HG03469 (cell line): ENCODE results near the gene SLITRK1.

Source experiments
- ATAC-seq: cut with Tn5 transposase; IDR thresholded peaks from one replicate; pipeline ENCODE4 v1.9.1; 2021; ENCODE audit warnings: mild to moderate bottlenecking, moderate library complexity, moderate number of reproducible peaks; ENCODE audit not compliant: unreplicated experiment

The SLITRK1 gene

DNA sequence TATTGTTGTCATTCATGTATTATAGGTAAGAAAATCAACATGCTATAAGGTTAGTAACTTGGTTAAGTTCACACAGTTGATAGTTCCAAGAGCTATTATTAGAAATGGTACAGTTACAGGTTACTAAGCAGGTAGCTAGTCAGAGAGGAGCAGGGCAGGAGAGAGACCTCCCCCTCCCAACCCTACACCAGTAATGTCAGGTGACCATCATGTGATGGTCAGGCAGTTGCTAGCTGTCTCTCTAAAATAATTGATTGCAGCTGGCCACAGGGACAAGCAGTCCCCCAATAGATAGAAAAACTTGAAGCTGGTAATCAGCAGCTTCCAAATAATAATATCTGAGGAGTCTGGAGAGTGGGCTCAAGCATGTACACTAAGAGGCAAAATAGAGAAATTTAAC, 14.6 kb downstream of the SLITRK1 start:
- no peak for ATAC-seq

DNA sequence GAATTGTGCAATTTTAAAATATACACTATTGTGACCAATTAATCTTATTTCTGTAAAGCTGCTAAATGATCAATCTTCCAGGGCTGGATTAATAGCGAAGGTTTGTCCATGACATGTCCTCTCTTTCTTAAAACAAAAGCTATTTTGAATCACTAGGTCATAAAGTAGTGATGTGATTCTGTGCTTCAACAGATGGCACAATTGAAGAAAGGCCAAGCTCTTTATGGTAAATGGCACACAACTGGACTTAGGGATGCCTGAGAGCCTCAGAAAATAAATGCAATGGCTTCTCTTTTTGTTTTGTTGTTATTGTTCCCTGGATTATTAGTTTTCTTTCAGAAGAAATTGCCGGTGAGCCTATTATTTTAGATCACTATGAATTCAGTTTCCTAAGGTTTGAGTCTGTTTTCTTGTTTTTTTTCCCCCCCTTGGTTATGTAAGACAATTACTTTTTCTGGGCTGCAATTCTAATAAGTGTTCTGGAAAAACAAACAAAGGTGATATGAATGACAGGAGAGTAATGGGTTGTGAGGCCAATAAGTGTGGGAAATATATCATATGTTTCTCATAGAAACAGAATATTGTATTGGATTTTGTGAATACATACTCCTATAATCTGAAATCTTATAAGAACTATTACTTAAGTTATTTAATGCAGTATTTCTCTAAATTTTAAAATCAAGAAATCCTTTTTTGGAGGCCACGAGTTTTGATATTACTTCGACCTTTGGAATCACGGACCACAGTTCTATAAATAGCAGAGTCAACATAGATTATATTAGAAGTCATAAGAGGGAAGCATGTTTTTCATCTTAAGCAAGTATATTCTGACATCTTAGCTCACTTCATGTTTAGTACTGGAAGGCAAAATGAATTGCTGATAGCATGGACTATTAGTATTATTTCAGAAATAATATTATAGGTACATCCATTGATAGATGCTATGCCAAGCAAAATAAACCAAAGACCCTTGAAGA, 16.8 kb downstream of the SLITRK1 start:
- no peak for ATAC-seq

DNA sequence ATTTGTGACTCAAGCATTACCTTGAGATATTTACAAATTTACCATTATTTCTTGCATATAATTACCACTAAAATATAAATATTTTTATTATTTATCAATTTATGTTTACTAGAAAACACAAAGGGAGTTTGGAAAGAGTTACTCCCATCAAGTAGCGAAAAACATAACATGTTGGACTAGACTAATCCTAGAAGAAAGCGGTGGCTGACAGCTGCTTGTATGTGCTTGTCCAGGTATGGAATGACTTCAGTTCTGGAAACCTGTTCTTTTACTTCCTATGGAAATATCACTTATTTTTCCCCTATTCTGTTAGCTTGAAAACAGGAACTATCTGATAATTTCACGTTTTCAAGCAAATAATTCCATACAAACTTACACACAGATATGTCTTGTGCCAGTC, 28.5 kb downstream of the SLITRK1 start:
- no peak for ATAC-seq

DNA sequence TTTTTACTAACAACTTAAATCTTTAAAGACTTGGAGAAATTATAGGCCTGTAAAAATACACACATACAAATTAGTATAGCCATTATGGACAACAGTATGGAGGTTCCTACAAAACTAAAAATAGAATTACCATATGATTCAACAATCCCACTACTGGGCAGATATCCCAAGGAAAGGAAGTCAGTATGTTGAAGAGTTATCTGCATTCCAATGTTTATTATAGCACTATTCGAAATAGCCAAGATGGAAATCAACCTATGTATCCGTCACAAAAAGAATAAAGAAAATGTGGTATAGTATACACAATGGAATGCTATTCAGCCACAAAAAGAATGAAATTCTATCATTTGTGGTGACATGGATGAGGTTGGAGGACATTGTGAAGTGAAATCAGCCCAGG, 37.2 kb downstream of the SLITRK1 start:
- no peak for ATAC-seq

DNA sequence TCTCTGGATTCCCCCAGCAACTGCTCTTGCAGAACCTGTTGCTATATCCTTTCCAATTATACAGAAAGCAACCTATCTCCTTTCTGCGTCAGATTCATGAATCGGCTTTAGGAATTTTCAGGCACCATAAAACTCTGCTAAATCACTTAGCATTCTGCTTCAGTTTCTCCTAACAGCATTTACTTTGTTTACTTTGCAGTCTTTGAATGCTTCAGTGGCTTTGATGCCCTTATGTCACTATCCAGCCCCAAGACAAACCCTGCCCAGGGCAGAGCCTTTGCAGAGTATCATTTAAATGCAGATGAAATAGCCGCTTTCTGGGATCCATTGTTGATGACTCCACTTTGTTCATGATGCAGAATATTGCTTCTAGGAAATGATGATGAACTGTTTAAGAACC, 43.1 kb downstream of the SLITRK1 start:
- no peak for ATAC-seq

DNA sequence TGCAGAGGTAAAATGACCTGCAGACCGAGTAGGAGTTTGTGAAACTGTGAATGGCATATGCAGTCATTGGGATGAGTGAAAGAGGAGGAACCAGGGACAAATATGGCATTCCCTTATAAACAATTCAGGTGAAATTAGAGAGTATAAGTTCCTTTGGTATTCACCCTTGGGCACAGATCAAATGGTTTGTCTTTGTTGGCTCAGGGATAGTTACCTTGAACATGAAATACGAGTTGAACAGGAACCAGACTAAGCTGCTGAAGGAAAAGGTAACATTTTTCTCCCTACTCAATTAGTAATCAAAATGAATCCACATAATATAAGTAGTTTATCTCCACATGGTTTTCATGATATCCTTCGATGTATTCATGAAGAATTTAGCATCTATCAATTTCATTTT, 50.5 kb downstream of the SLITRK1 start:
- ATAC-seq, result no peak

DNA sequence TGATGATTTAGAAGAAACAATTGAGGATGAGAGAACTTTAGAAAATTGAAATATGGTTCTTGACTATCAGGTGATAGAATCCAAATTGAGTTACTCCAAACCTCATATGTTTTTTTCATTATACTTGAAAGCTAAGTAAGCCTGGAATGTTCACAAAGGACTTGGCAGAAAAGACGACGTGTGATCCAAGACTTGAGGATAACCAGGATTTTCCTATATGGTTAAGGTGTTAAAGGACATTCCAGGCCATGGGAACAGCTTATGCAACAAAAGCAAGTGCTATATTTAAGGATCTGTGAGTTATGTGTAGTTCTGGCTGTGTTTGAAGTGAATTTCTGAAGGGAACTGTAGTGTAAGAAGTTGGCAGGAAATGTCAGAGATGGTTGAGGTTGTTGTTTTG, 52.5 kb downstream of the SLITRK1 start:
- no peak for ATAC-seq

DNA sequence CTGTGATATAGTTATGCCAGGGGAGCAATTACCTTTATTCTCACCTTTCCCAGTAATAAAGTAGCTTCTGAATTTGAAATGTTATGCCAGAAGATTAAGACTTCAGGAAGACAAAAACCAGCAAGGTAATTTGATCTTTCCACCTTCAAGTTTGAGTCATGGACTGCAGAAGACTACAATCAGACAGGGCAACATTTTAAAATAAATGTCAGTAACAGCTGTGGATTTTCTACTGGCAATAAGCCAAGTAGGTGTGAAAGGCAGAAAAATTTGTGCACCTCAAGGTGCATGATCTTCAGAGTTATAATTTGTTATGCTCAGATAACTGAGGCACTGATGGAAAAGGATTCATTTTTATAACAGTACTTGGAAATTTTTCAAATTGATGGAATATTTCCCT, 54.9 kb downstream of the SLITRK1 start:
- no peak for ATAC-seq
